ENCODE data around the gene STK38. TPM values are rescaled to one million over a fixed set of nuclear protein-coding genes. Genes with fewer than 3 reads are reported as not detected.
A peak's percentile ranks its signal among the peaks of the same experiment; 100 is the strongest.

Gene STK38
- total RNA-seq, 2 experiments from 2014 or later: 53.5 to 54.4 TPM

DNA sequence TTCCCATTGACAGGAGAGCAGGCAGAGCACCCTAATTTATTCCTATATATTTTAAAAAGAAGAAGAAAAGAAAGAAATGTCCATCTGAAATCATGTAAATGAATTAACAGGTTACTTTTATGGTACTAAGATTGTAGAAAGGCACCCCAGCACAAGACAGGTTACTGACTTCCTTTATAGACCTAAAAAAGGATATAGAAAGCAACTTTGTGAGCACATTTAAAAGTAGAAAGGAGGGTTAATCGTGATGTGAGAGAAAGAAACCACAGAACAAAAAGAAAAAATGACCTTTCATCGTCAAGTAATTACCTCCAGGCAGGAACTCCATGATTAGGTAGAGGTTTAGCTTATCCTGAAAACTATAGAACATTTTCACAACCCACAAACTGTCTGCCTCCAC, 29.9 kb downstream of the STK38 start:
- Mint-ChIP-seq H3K9me3 (ENCODE audit: insufficient read depth) (no peaks in the 10 kb centered on the region), H3K4me3 (no peak overlapping the region), H3K4me1 (ENCODE audit: low read depth) (peaks cover 53% of the 10 kb centered on the region), H3K36me3 (ENCODE audit: low read depth) (peaks cover 66% of the 10 kb centered on the region), H3K27me3 (ENCODE audit: low read depth) (no peaks in the 10 kb centered on the region), H3K27ac (no peak overlapping the region)
- no peak for DNase-seq
- POLR2A ChIA-PET: interaction anchor here (0.9 to 1.1 kb wide), 2 partner anchors 75 to 76 kb away, joined by 3 read pairs; no protein-coding TSS in a partner anchor
- ATAC-seq: no peak
- CTCF ChIA-PET: interaction anchor here (0.9 to 1.6 kb wide), 2 partner anchors 12 to 62 kb away, joined by 3 to 4 read pairs; no protein-coding TSS in a partner anchor

GRCh38 chr6:36516988-36517387, 30.3 kb downstream of the STK38 start:
- no peak overlapping the region for H3K27ac Mint-ChIP-seq
- ChIA-PET POLR2A (interaction anchor here (0.9 to 1.1 kb wide), 2 partner anchors 76 to 77 kb away, joined by 3 read pairs; no protein-coding TSS in a partner anchor), CTCF (interaction anchor here (0.9 to 1.7 kb wide), 3 partner anchors 11 to 63 kb away, joined by 3 to 4 read pairs (median 4); no protein-coding TSS in a partner anchor)
- DNase-seq: no peak
- peaks cover 66% of the 10 kb centered on the region for H3K36me3 Mint-ChIP-seq (ENCODE audit: low read depth)
- no peaks in the 10 kb centered on the region for H3K9me3 Mint-ChIP-seq (ENCODE audit: insufficient read depth)
- H3K27me3 Mint-ChIP-seq (ENCODE audit: low read depth): no peaks in the 10 kb centered on the region
- H3K4me1 Mint-ChIP-seq (ENCODE audit: low read depth): peaks cover 53% of the 10 kb centered on the region
- ATAC-seq: no peak
- no peak overlapping the region for H3K4me3 Mint-ChIP-seq

DNA sequence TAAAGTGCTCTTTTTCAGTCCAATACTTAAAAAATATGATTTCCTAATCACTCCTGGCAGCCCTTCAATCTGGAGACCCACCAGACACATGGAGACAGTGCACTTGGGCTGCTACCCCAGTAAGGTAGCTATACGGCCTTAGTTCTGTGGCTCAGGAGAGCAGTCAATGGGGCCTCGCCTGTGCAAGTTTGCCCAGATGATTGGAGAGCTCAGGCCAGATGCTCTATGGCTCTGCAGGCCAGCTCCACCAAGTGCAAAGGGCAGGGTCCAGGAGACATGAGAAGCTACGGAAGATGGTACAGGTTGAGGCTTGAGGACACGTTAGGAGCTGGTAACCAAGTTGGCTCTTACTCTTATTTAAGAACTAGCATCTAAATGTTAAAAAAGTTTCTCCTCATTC, 30.7 kb downstream of the STK38 start:
- Mint-ChIP-seq H3K9me3 (ENCODE audit: insufficient read depth) (no peaks in the 10 kb centered on the region), H3K36me3 (ENCODE audit: low read depth) (peaks cover 66% of the 10 kb centered on the region), H3K4me3 (no peak overlapping the region), H3K27me3 (ENCODE audit: low read depth) (no peaks in the 10 kb centered on the region), H3K27ac (no peak overlapping the region), H3K4me1 (ENCODE audit: low read depth) (peaks cover 53% of the 10 kb centered on the region)
- ATAC-seq (no peak), DNase-seq (no peak)
- ChIA-PET CTCF (interaction anchor here (0.9 to 1.7 kb wide), 3 partner anchors 9 to 63 kb away, joined by 3 to 4 read pairs (median 3); no protein-coding TSS in a partner anchor), POLR2A (interaction anchor here (0.9 kb wide), 2 partner anchors 28 to 76 kb away, joined by 3 read pairs; no protein-coding TSS in a partner anchor)

GRCh38 chr6:36515844-36516243, 31.4 kb downstream of the STK38 start:
- Mint-ChIP-seq H3K27ac (no peak overlapping the region), H3K4me1 (ENCODE audit: low read depth) (peaks cover 53% of the 10 kb centered on the region), H3K36me3 (ENCODE audit: low read depth) (peaks cover 68% of the 10 kb centered on the region), H3K4me3 (no peak overlapping the region), H3K9me3 (ENCODE audit: insufficient read depth) (no peaks in the 10 kb centered on the region), H3K27me3 (ENCODE audit: low read depth) (no peaks in the 10 kb centered on the region)
- no peak for DNase-seq
- ChIA-PET POLR2A (interaction anchor here (0.9 kb wide), 1 partner anchor 28 kb away, joined by 3 read pairs; no protein-coding TSS in a partner anchor), CTCF (interaction anchor here (0.5 to 1.8 kb wide), 5 partner anchors 8 to 93 kb away, joined by 3 to 5 read pairs (median 3); no protein-coding TSS in a partner anchor)
- ATAC-seq: no peak

GRCh38 chr6:36514554-36515456, 32.5 kb downstream of the STK38 start:
- POLR2A ChIA-PET: no interaction called here
- DNase-seq (no peak), ATAC-seq (no peak)
- Mint-ChIP-seq H3K27me3 (ENCODE audit: low read depth) (no peaks in the 10 kb centered on the region), H3K9me3 (ENCODE audit: insufficient read depth) (no peaks in the 10 kb centered on the region), H3K27ac (peak overlapping the region; percentile 34), H3K4me1 (ENCODE audit: low read depth) (peaks cover 43% of the 10 kb centered on the region), H3K4me3 (no peak overlapping the region), H3K36me3 (ENCODE audit: low read depth) (peaks cover 68% of the 10 kb centered on the region)
- CTCF ChIA-PET: interaction anchor here (1.7 to 1.8 kb wide), 2 partner anchors 29 to 65 kb away, joined by 4 to 5 read pairs; no protein-coding TSS in a partner anchor

DNA sequence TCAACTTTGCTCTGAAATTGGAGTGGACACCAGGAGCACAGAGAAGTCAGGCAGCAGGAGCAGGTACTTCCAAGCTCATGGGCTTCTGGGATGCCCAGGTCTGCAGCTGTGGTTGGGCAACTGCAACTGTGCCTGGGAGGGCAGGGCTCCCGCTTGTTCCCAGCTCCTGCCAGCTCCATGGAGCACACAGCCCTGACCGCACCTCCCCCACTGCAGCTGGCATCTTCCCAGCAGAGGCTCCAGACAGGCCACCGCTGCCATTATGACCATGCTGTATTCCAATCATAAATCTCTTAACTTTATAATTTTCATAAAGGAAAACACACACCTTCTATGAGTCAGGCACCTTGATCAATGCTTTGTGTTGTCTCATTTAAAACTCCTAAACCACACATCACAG, 36.9 kb downstream of the STK38 start:
- CTCF ChIA-PET: interaction anchor here (0.8 kb wide), 1 partner anchor 70 kb away, joined by 3 read pairs; no protein-coding TSS in a partner anchor

GRCh38 chr6:36508532-36508931, 38.7 kb downstream of the STK38 start:
- Mint-ChIP-seq H3K36me3 (ENCODE audit: low read depth) (peaks cover 73% of the 10 kb centered on the region), H3K4me3 (no peak overlapping the region), H3K27ac (no peak overlapping the region), H3K4me1 (ENCODE audit: low read depth) (peaks cover 15% of the 10 kb centered on the region), H3K9me3 (ENCODE audit: insufficient read depth) (no peaks in the 10 kb centered on the region), H3K27me3 (ENCODE audit: low read depth) (no peaks in the 10 kb centered on the region)
- POLR2A ChIA-PET: no interaction called here
- DNase-seq (no peak), ATAC-seq (no peak)
- CTCF ChIA-PET: interaction anchor here (1.2 kb wide), 1 partner anchor 12 kb away, joined by 3 read pairs; no protein-coding TSS in a partner anchor

More for the DNA sequence above, 36.9 kb downstream of the STK38 start:
- no peaks in the 10 kb centered on the region for H3K9me3 Mint-ChIP-seq (ENCODE audit: insufficient read depth)
- H3K27me3 Mint-ChIP-seq (ENCODE audit: low read depth): no peaks in the 10 kb centered on the region
- DNase-seq: no peak
- peaks cover 73% of the 10 kb centered on the region for H3K36me3 Mint-ChIP-seq (ENCODE audit: low read depth)
- no peak overlapping the region for H3K27ac Mint-ChIP-seq
- H3K4me3 Mint-ChIP-seq: no peak overlapping the region
- ATAC-seq: no peak
- H3K4me1 Mint-ChIP-seq (ENCODE audit: low read depth): peaks cover 22% of the 10 kb centered on the region
- POLR2A ChIA-PET: interaction anchor here (1.0 kb wide), 1 partner anchor 14 kb away, joined by 3 read pairs; no protein-coding TSS in a partner anchor

DNA sequence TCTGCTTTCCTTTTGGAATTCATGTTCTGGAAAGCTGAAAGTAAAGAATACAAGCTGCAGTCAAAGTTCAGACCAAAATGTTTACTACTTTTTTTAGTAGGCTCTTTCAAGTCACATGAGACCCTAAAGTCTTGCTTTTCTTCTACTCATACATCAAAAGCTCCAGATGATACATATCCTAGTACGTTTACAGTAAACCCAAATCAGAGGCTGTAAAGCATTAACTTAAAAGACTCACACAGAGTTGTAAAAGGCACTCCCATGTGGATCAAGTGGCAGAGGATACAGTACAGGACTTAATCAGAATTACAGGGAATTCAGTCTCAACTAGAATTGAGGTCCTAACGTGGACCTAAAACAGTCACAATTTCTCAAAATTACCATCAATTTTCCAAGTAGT, 40.7 kb downstream of the STK38 start:
- Mint-ChIP-seq H3K9me3 (ENCODE audit: insufficient read depth) (no peaks in the 10 kb centered on the region), H3K27me3 (ENCODE audit: low read depth) (no peaks in the 10 kb centered on the region), H3K36me3 (ENCODE audit: low read depth) (peaks cover 77% of the 10 kb centered on the region), H3K27ac (no peak overlapping the region), H3K4me3 (no peak overlapping the region), H3K4me1 (ENCODE audit: low read depth) (peaks cover 15% of the 10 kb centered on the region)
- ATAC-seq (no peak), DNase-seq (no peak)
- ChIA-PET CTCF (interaction anchor here (1.4 kb wide), 1 partner anchor 83 kb away, joined by 4 read pairs; no protein-coding TSS in a partner anchor), POLR2A (no interaction called here)

DNA sequence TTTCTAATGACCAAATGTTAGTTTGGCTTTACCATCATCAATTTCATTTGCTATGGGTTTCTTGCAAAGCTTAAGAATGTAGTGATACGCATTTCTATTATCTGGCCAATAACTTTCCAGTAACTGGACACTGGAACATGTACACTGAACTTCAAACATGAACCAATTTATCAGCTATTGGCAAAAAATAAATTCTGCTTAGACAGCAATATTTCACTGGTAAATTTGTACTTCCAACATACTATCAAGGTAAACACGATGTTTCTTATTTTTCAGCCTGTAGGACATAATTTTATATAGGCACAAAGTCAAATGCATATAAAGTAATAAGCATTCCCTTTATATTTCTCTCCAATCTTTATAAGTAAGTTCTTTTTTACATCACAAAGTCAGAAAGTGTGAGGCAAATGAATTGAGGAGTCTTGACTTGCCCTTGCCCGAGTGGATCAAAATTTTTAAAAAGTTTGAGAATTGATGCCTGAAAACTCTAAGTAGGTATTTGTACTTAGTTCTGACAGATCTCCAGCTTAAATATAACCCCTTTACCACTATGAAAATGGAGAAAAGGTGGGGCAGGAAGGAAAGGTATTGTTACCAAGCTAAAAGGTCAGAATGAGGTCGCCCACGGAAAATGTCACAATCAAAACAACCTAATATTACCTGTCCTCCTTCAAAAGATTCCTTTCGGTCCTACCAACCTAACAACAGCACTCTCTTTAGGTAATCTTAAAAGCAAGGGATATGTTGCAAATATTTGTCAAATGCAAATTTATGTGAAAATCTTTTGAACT, 41.3 kb downstream of the STK38 start:
- peak overlapping the region; percentile 3 for H3K27ac Mint-ChIP-seq
- POLR2A ChIA-PET: no interaction called here
- no peaks in the 10 kb centered on the region for H3K27me3 Mint-ChIP-seq (ENCODE audit: low read depth)
- no peak overlapping the region for H3K4me3 Mint-ChIP-seq
- CTCF ChIA-PET: interaction anchor here (0.7 to 1.4 kb wide), 2 partner anchors 11 to 83 kb away, joined by 3 to 4 read pairs; no protein-coding TSS in a partner anchor
- no peak for DNase-seq
- H3K36me3 Mint-ChIP-seq (ENCODE audit: low read depth): peaks cover 75% of the 10 kb centered on the region
- H3K4me1 Mint-ChIP-seq (ENCODE audit: low read depth): peaks cover 15% of the 10 kb centered on the region
- no peaks in the 10 kb centered on the region for H3K9me3 Mint-ChIP-seq (ENCODE audit: insufficient read depth)
- no peak for ATAC-seq

DNA sequence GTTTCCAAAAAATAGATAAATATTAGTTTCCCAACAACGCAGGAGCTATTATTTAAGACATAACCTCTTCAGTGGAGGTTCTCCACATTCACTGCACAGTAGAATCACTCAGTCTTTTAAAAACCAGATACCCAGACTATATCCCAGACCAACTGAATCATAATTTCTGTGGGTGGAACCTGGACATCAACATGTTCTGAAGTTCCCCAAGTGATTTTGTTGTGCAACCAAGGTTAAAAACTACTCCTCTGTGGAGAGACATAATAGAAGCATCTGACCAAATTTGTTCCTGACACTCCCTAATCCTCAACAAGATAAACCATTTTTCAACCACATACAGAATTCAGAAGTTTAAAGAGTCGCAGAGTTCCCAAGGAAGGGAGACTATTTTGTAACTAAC, 42.3 kb downstream of the STK38 start:
- H3K27ac Mint-ChIP-seq: no peak overlapping the region
- H3K9me3 Mint-ChIP-seq (ENCODE audit: insufficient read depth): no peaks in the 10 kb centered on the region
- ATAC-seq: no peak
- ChIA-PET POLR2A (no interaction called here), CTCF (no interaction called here)
- H3K4me3 Mint-ChIP-seq: no peak overlapping the region
- peaks cover 15% of the 10 kb centered on the region for H3K4me1 Mint-ChIP-seq (ENCODE audit: low read depth)
- H3K27me3 Mint-ChIP-seq (ENCODE audit: low read depth): no peaks in the 10 kb centered on the region
- peaks cover 68% of the 10 kb centered on the region for H3K36me3 Mint-ChIP-seq (ENCODE audit: low read depth)
- DNase-seq: no peak

- H3K27ac Mint-ChIP-seq: no peak overlapping the region
- peaks cover 15% of the 10 kb centered on the region for H3K4me1 Mint-ChIP-seq (ENCODE audit: low read depth)
- peaks cover 68% of the 10 kb centered on the region for H3K36me3 Mint-ChIP-seq (ENCODE audit: low read depth)
These were observed 43.1 kb downstream of the STK38 start for GRCh38 chr6:36504181-36504580.

More at GRCh38 chr6:36504181-36504580, 43.1 kb downstream of the STK38 start:
- Mint-ChIP-seq H3K9me3 (ENCODE audit: insufficient read depth) (no peaks in the 10 kb centered on the region), H3K27me3 (ENCODE audit: low read depth) (no peaks in the 10 kb centered on the region), H3K4me3 (no peak overlapping the region)
- CTCF ChIA-PET: interaction anchor here (0.8 kb wide), 1 partner anchor 15 kb away, joined by 3 read pairs; no protein-coding TSS in a partner anchor
- DNase-seq (no peak), ATAC-seq (no peak)
- POLR2A ChIA-PET: interaction anchor here (0.6 kb wide), 2 partner anchors 44 to 92 kb away, joined by 4 read pairs; no protein-coding TSS in a partner anchor
